ENCODE data around the gene AHCYL2. TPM values are rescaled to one million over a fixed set of nuclear protein-coding genes. Genes with fewer than 3 reads are reported as not detected.
"Not testable (repeated sequence)": the region's sequence is repeated elsewhere in the genome, so short reads cannot be mapped to it uniquely, and the experiment has no call there.

AHCYL2 gene
- polyA plus RNA-seq, 3 donors: 10.7 to 14.6 (median 12.1) TPM

GRCh38 chr7:129448608-129449007, 223.8 kb downstream of the AHCYL2 start:
- WGBS (ENCODE audit: insufficient coverage): no CpG with 5 or more reads among the region's 2 CpGs
- H3K36me3 Mint-ChIP-seq: peaks cover 13 to 19% of the 10 kb centered on the region in 2 donors

GRCh38 chr7:129450295-129450694, 225.5 kb downstream of the AHCYL2 start:
- H3K4me1 Mint-ChIP-seq: no peaks in the 10 kb centered on the region
- H3K27ac Mint-ChIP-seq: no peak overlapping the region
- no peak overlapping the region for H3K4me2 ChIP-seq (replicated peaks; ENCODE audit: extremely low read depth, low read length, poor library complexity, severe bottlenecking)
- no peak overlapping the region for H3K9ac ChIP-seq (ENCODE audit: insufficient read depth, low read length, poor library complexity, severe bottlenecking)
- peaks cover 0 to 4% (median 3%) of the 10 kb centered on the region in 3 donors for H3K27me3 Mint-ChIP-seq (ENCODE audit: low read depth in 3 of 3)
- H3K4me3 ChIP-seq (replicated peaks in 1 of 3; ENCODE audit: low read depth in 2 of 3, low read length in 3 of 3): no peak overlapping the region
- no peaks in the 10 kb centered on the region for H3K79me2 ChIP-seq (ENCODE audit: insufficient read depth, low read length)
- no peaks in the 10 kb centered on the region for H4K20me1 ChIP-seq (ENCODE audit: insufficient read depth, low read length)
- H2AFZ ChIP-seq (ENCODE audit: insufficient read depth, low read depth, low read length, poor library complexity, severe bottlenecking): no peak overlapping the region
- DNase-seq: no peak
- H3K36me3 Mint-ChIP-seq: peaks cover 11 to 17% of the 10 kb centered on the region in 2 donors
- no peak overlapping the region for H3K4me3 Mint-ChIP-seq
- no peaks in the 10 kb centered on the region for H3K27me3 ChIP-seq (ENCODE audit: control insufficient read depth in 2 of 2, insufficient read depth in 2 of 2, low read length in 2 of 2)
- TF ChIP-seq, protein P1, sequence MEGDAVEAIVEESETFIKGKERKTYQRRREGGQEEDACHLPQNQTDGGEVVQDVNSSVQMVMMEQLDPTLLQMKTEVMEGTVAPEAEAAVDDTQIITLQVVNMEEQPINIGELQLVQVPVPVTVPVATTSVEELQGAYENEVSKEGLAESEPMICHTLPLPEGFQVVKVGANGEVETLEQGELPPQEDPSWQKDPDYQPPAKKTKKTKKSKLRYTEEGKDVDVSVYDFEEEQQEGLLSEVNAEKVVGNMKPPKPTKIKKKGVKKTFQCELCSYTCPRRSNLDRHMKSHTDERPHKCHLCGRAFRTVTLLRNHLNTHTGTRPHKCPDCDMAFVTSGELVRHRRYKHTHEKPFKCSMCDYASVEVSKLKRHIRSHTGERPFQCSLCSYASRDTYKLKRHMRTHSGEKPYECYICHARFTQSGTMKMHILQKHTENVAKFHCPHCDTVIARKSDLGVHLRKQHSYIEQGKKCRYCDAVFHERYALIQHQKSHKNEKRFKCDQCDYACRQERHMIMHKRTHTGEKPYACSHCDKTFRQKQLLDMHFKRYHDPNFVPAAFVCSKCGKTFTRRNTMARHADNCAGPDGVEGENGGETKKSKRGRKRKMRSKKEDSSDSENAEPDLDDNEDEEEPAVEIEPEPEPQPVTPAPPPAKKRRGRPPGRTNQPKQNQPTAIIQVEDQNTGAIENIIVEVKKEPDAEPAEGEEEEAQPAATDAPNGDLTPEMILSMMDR (IDR thresholded peaks at IDR 0.05): no peak
- peaks cover 0 to 9% of the 10 kb centered on the region in 2 donors for H3K9me3 ChIP-seq (replicated peaks in 1 of 2; ENCODE audit: control insufficient read depth in 1 of 2, insufficient read depth in 1 of 2, low read length in 2 of 2)
- intact Hi-C loops (cut with micrococcal nuclease): no loop called here
- peaks cover 9 to 20% (median 12%) of the 10 kb centered on the region in 7 donors for H3K9me3 Mint-ChIP-seq
- no peak overlapping the region for H3K27ac ChIP-seq (ENCODE audit: low read depth in 1 of 2, low read length in 2 of 2)
- no peaks in the 10 kb centered on the region for H3K4me1 ChIP-seq (ENCODE audit: control insufficient read depth in 1 of 2, insufficient read depth in 2 of 2, low read length in 2 of 2)
- H3K36me3 ChIP-seq (replicated peaks in 1 of 2; ENCODE audit: control insufficient read depth in 1 of 2, insufficient read depth in 2 of 2, low read length in 2 of 2): no peaks in the 10 kb centered on the region

More at GRCh38 chr7:129448608-129449007, 223.8 kb downstream of the AHCYL2 start:
- H3K4me1 Mint-ChIP-seq; H3K27me3 ChIP-seq (ENCODE audit: control insufficient read depth in 2 of 2, insufficient read depth in 2 of 2, low read length in 2 of 2); H3K27ac Mint-ChIP-seq; H3K4me3 Mint-ChIP-seq; H3K9ac ChIP-seq (ENCODE audit: insufficient read depth, low read length, poor library complexity, severe bottlenecking); H3K4me1 ChIP-seq (ENCODE audit: control insufficient read depth in 1 of 2, insufficient read depth in 2 of 2, low read length in 2 of 2); H3K9me3 ChIP-seq (replicated peaks in 1 of 2; ENCODE audit: control insufficient read depth in 1 of 2, insufficient read depth in 1 of 2, low read length in 2 of 2); H3K27ac ChIP-seq (ENCODE audit: low read depth in 1 of 2, low read length in 2 of 2); H2AFZ ChIP-seq (ENCODE audit: insufficient read depth, low read depth, low read length, poor library complexity, severe bottlenecking); intact Hi-C loops (cut with micrococcal nuclease); H3K79me2 ChIP-seq (ENCODE audit: insufficient read depth, low read length); H4K20me1 ChIP-seq (ENCODE audit: insufficient read depth, low read length); DNase-seq; H3K36me3 ChIP-seq (replicated peaks in 1 of 2; ENCODE audit: control insufficient read depth in 1 of 2, insufficient read depth in 2 of 2, low read length in 2 of 2); H3K4me2 ChIP-seq (replicated peaks; ENCODE audit: extremely low read depth, low read length, poor library complexity, severe bottlenecking); H3K27me3 Mint-ChIP-seq (ENCODE audit: low read depth in 3 of 3); H3K4me3 ChIP-seq (replicated peaks in 1 of 3; ENCODE audit: low read depth in 2 of 3, low read length in 3 of 3): not testable (repeated sequence)
- H3K9me3 Mint-ChIP-seq: peaks cover 9 to 20% (median 12%) of the 10 kb centered on the region in 7 donors
